Mesendoderm (in vitro differentiated cells): ENCODE measurements around the gene CRYBA4.
A peak's percentile ranks its signal among the peaks of the same experiment; 100 is the strongest.

ENCODE experiments used
- DNase-seq: peaks from one replicate; pipeline ENCODE4 v3.0.0; 2013
- H2AK5ac ChIP-seq: 2 replicates; pipeline ENCODE4 v1.6.1; 2013; ENCODE audit warnings: low read length, inconsistent platforms
- H2BK120ac ChIP-seq: 2 replicates; pipeline ENCODE4 v1.6.1; 2013; ENCODE audit warnings: low read depth, mild to moderate bottlenecking, low read length, moderate library complexity, mixed read lengths
- H2BK15ac ChIP-seq: replicated peaks from 2 replicates; pipeline ENCODE4 v1.6.1; 2013; ENCODE audit warnings: low read depth, mild to moderate bottlenecking, moderate library complexity
- H2BK5ac ChIP-seq: 2 replicates; pipeline ENCODE4 v1.6.1; 2013; ENCODE audit warnings: low read length, inconsistent platforms
- H3K18ac ChIP-seq: 2 replicates; pipeline ENCODE4 v1.6.1; 2013; ENCODE audit warnings: mild to moderate bottlenecking, low read length, mixed read lengths
- H3K23ac ChIP-seq: one replicate; pipeline ENCODE4 v1.6.1; 2013; ENCODE audit warnings: low read length
- H3K27ac ChIP-seq: 2 replicates; pipeline ENCODE4 v1.5.1; 2013; ENCODE audit warnings: low read depth, mild to moderate bottlenecking, inconsistent platforms, low read length, moderate library complexity
- H3K27me3 ChIP-seq: 2 replicates; pipeline ENCODE4 v1.6.1; 2013; ENCODE audit warnings: low read length, control low read depth, mild to moderate bottlenecking, inconsistent platforms; ENCODE audit not compliant: insufficient read depth, poor library complexity
- H3K36me3 ChIP-seq: 2 replicates; pipeline ENCODE4 v1.6.1; 2013; ENCODE audit warnings: low read length, inconsistent platforms; ENCODE audit not compliant: control insufficient read depth, insufficient read depth
- H3K4ac ChIP-seq: one replicate; pipeline ENCODE4 v1.6.1; 2013; ENCODE audit warnings: low read depth, mild to moderate bottlenecking, low read length, moderate library complexity
- H3K4me1 ChIP-seq: 2 replicates; pipeline ENCODE4 v1.6.1; 2013; ENCODE audit warnings: low read depth, low read length, inconsistent platforms; ENCODE audit not compliant: control insufficient read depth
- H3K4me2 ChIP-seq: 2 replicates; pipeline ENCODE4 v1.6.1; 2013; ENCODE audit warnings: low read length
- H3K4me3 ChIP-seq: 2 replicates; pipeline ENCODE4 v1.5.1; 2013; ENCODE audit warnings: mild to moderate bottlenecking, low read length
- H3K56ac ChIP-seq: one replicate; pipeline ENCODE4 v1.6.1; 2013; ENCODE audit warnings: low read length
- H3K79me1 ChIP-seq: 2 replicates; pipeline ENCODE4 v1.6.1; 2013; ENCODE audit warnings: low read length, inconsistent platforms
- H3K79me2 ChIP-seq: 2 replicates; pipeline ENCODE4 v1.6.1; 2013; ENCODE audit warnings: mild to moderate bottlenecking, low read length; ENCODE audit not compliant: control insufficient read depth, insufficient read depth
- H3K9ac ChIP-seq: 2 replicates; pipeline ENCODE4 v1.6.1; 2013; ENCODE audit warnings: low read length, inconsistent platforms
- H4K5ac ChIP-seq: one replicate; pipeline ENCODE4 v1.6.1; 2013; ENCODE audit warnings: low read length
- H4K8ac ChIP-seq: one replicate; pipeline ENCODE4 v1.6.1; 2013; ENCODE audit warnings: low read depth, mild to moderate bottlenecking, control low read depth, low read length, moderate library complexity
- WGBS: extraction: QIAGEN DNeasy Blood & Tissue Kit; methylation state at CpG from one replicate; pipeline ENCODE4 v1.1.7; 2013; ENCODE audit warnings: low lambda C conversion rate, missing lambda C conversion rate; ENCODE audit not compliant: insufficient coverage; ENCODE audit errors: extremely low coverage; 5-methylcytosine and 5-hydroxymethylcytosine counted together

The CRYBA4 gene

GRCh38 chr22:26599505-26599904 lies 22.3 kb upstream of the CRYBA4 start:
- Histone ChIP-seq H3K4me3 (no peak overlapping the region), H3K18ac (no peak overlapping the region), H3K23ac (no peak overlapping the region), H3K36me3 (no peaks in the 10 kb centered on the region), H2BK15ac (no peak overlapping the region), H2AK5ac (no peak overlapping the region), H2BK120ac (peak overlapping the region; percentile 1), H3K79me2 (no peaks in the 10 kb centered on the region), H4K5ac (no peak overlapping the region), H4K8ac (no peak overlapping the region), H3K4me2 (no peak overlapping the region), H3K4ac (no peak overlapping the region), H3K56ac (no peak overlapping the region), H3K9ac (no peak overlapping the region), H3K4me1 (no peaks in the 10 kb centered on the region), H3K27me3 (no peaks in the 10 kb centered on the region), H3K79me1 (no peaks in the 10 kb centered on the region), H3K27ac (no peak overlapping the region), H2BK5ac (no peak overlapping the region)
- no CpG with 5 or more reads among the region's 11 CpGs for WGBS
- DNase-seq: no peak

GRCh38 chr22:26601726-26602125 lies 20.0 kb upstream of the CRYBA4 start:
- no CpG with 5 or more reads among the region's 12 CpGs for WGBS
- Histone ChIP-seq H2BK5ac (no peak overlapping the region), H3K56ac (peak overlapping the region; percentile 70), H4K8ac (no peak overlapping the region), H3K23ac (no peak overlapping the region), H2BK15ac (no peak overlapping the region), H3K27me3 (no peaks in the 10 kb centered on the region), H3K4me1 (no peaks in the 10 kb centered on the region), H3K79me1 (no peaks in the 10 kb centered on the region), H3K36me3 (no peaks in the 10 kb centered on the region), H3K9ac (peak overlapping the region; percentile 29), H3K18ac (no peak overlapping the region), H3K4ac (no peak overlapping the region), H3K4me3 (no peak overlapping the region), H2AK5ac (no peak overlapping the region), H4K5ac (no peak overlapping the region), H3K4me2 (no peak overlapping the region), H3K27ac (no peak overlapping the region), H3K79me2 (no peaks in the 10 kb centered on the region), H2BK120ac (no peak overlapping the region)
- no peak for DNase-seq

GRCh38 chr22:26602127-26602526 lies 19.6 kb upstream of the CRYBA4 start:
- WGBS: no CpG with 5 or more reads among the region's 4 CpGs
- Histone ChIP-seq H3K9ac (no peak overlapping the region), H3K18ac (no peak overlapping the region), H4K8ac (no peak overlapping the region), H3K56ac (no peak overlapping the region), H3K79me2 (no peaks in the 10 kb centered on the region), H2BK15ac (no peak overlapping the region), H3K4me2 (no peak overlapping the region), H3K79me1 (no peaks in the 10 kb centered on the region), H3K4me3 (no peak overlapping the region), H2BK5ac (no peak overlapping the region), H2BK120ac (no peak overlapping the region), H3K27me3 (no peaks in the 10 kb centered on the region), H4K5ac (no peak overlapping the region), H3K4ac (no peak overlapping the region), H3K27ac (no peak overlapping the region), H3K36me3 (no peaks in the 10 kb centered on the region), H3K23ac (no peak overlapping the region), H3K4me1 (no peaks in the 10 kb centered on the region), H2AK5ac (no peak overlapping the region)
- DNase-seq: no peak

GRCh38 chr22:26604368-26604767 lies 17.4 kb upstream of the CRYBA4 start:
- H2BK120ac ChIP-seq: no peak overlapping the region
- no peaks in the 10 kb centered on the region for H3K79me2 ChIP-seq
- no peak for DNase-seq
- no peak overlapping the region for H3K4ac ChIP-seq
- no peaks in the 10 kb centered on the region for H3K4me1 ChIP-seq
- no peak overlapping the region for H3K4me2 ChIP-seq
- H3K27ac ChIP-seq: no peak overlapping the region
- no peaks in the 10 kb centered on the region for H3K36me3 ChIP-seq
- no peak overlapping the region for H4K5ac ChIP-seq
- peak overlapping the region; percentile 31 for H3K56ac ChIP-seq
- H4K8ac ChIP-seq: no peak overlapping the region
- H3K9ac ChIP-seq: no peak overlapping the region
- H2BK15ac ChIP-seq: no peak overlapping the region
- no peaks in the 10 kb centered on the region for H3K27me3 ChIP-seq
- WGBS: no CpG with 5 or more reads among the region's 1 CpG
- H3K4me3 ChIP-seq: no peak overlapping the region
- H3K79me1 ChIP-seq: no peaks in the 10 kb centered on the region
- H3K23ac ChIP-seq: no peak overlapping the region
- H2AK5ac ChIP-seq: no peak overlapping the region
- H3K18ac ChIP-seq: no peak overlapping the region
- H2BK5ac ChIP-seq: no peak overlapping the region

GRCh38 chr22:26606611-26607010 lies 15.2 kb upstream of the CRYBA4 start:
- no peak for DNase-seq
- Histone ChIP-seq H2BK5ac (no peak overlapping the region), H3K4me3 (no peak overlapping the region), H2BK120ac (no peak overlapping the region), H2AK5ac (no peak overlapping the region), H3K27ac (no peak overlapping the region), H2BK15ac (no peak overlapping the region), H3K79me2 (no peaks in the 10 kb centered on the region), H3K27me3 (no peaks in the 10 kb centered on the region), H3K36me3 (no peaks in the 10 kb centered on the region), H3K4ac (no peak overlapping the region), H4K8ac (no peak overlapping the region), H3K4me2 (no peak overlapping the region), H3K4me1 (no peaks in the 10 kb centered on the region), H4K5ac (no peak overlapping the region), H3K23ac (no peak overlapping the region), H3K9ac (no peak overlapping the region), H3K56ac (no peak overlapping the region), H3K79me1 (no peaks in the 10 kb centered on the region), H3K18ac (no peak overlapping the region)
- WGBS: no CpG with 5 or more reads among the region's 4 CpGs

GRCh38 chr22:26608129-26608528 lies 13.6 kb upstream of the CRYBA4 start:
- H2BK120ac ChIP-seq: no peak overlapping the region
- DNase-seq: no peak

More at GRCh38 chr22:26608129-26608528, 13.6 kb upstream of the CRYBA4 start:
- Histone ChIP-seq H3K79me1 (no peaks in the 10 kb centered on the region), H3K4me3 (no peak overlapping the region), H2BK5ac (no peak overlapping the region), H2BK15ac (no peak overlapping the region), H3K23ac (no peak overlapping the region), H3K56ac (no peak overlapping the region), H3K18ac (no peak overlapping the region), H3K27ac (no peak overlapping the region), H4K8ac (no peak overlapping the region), H3K9ac (no peak overlapping the region), H3K36me3 (no peaks in the 10 kb centered on the region), H3K4me2 (no peak overlapping the region), H2AK5ac (no peak overlapping the region), H3K4ac (no peak overlapping the region), H3K4me1 (peaks cover 5% of the 10 kb centered on the region), H3K27me3 (no peaks in the 10 kb centered on the region), H3K79me2 (no peaks in the 10 kb centered on the region), H4K5ac (no peak overlapping the region)
- WGBS: no CpG with 5 or more reads among the region's 2 CpGs
